Keratinocyte (primary cell): ENCODE results near the gene HSP90AB1. TPM values are rescaled to one million over a fixed set of nuclear protein-coding genes. Genes with fewer than 3 reads are reported as not detected.

ENCODE experiments used
- DNase-seq: peaks from one replicate; pipeline ENCODE4 v3.0.0-alpha.2; 2011; ENCODE audit warnings: low read depth, missing footprints, low spot score
- FAIRE-seq: peaks from 2 replicates; lab custom pipeline; 2011; peaks lifted over from hg19 to GRCh38; lab: Jason Lieb, UNC
- H2AFZ ChIP-seq: 2 replicates; pipeline ENCODE4 v1.6.0; 2012; ENCODE audit warnings: low read length, control low read depth, inconsistent platforms; ENCODE audit not compliant: control insufficient read depth
- H3K27ac ChIP-seq: 2 replicates; pipeline ENCODE4 v1.5.1; 2011; ENCODE audit warnings: low read length; ENCODE audit not compliant: control insufficient read depth, insufficient read depth
- H3K27me3 ChIP-seq: 3 replicates; pipeline ENCODE4 v1.6.0; 2011; ENCODE audit warnings: low read length; ENCODE audit not compliant: control insufficient read depth, insufficient read depth; ENCODE audit errors: extremely low read depth
- H3K36me3 ChIP-seq, 2 experiments: 2 replicates in 1 of 2; 3 replicates in 1 of 2; pipeline ENCODE4 v1.5.1; 2011; ENCODE audit warnings: low read length in 2 of 2, mild to moderate bottlenecking in 1 of 2; ENCODE audit not compliant: control insufficient read depth in 2 of 2, insufficient read depth in 2 of 2; ENCODE audit errors: extremely low read depth in 1 of 2
- H3K4me1 ChIP-seq: 3 replicates; pipeline ENCODE4 v1.5.1; 2011; ENCODE audit warnings: low read length; ENCODE audit not compliant: control insufficient read depth, insufficient read depth; ENCODE audit errors: extremely low read depth
- H3K4me2 ChIP-seq: 3 replicates; pipeline ENCODE4 v1.6.0; 2011; ENCODE audit warnings: low read depth, low read length; ENCODE audit not compliant: control insufficient read depth, insufficient read depth; ENCODE audit errors: extremely low read depth
- H3K4me3 ChIP-seq, 3 experiments: fragments of 200-600 bp in 1 of 3; sonication (generic) in 1 of 3; 2 replicates in 2 of 3; 3 replicates in 1 of 3; pipeline ENCODE4 v1.5.1; 2011 to 2016; ENCODE audit warnings: low read length in 3 of 3, mild to moderate bottlenecking in 3 of 3, control low read depth in 2 of 3, inconsistent platforms in 1 of 3, low read depth in 1 of 3, mixed read lengths in 1 of 3, mixed run types in 1 of 3, moderate library complexity in 1 of 3; ENCODE audit not compliant: control insufficient read depth in 2 of 3, insufficient read depth in 2 of 3; ENCODE audit errors: extremely low read depth in 1 of 3
- H3K79me2 ChIP-seq: 2 replicates; pipeline ENCODE4 v1.6.0; 2012; ENCODE audit warnings: low read length; ENCODE audit not compliant: control insufficient read depth, insufficient read depth
- H3K9ac ChIP-seq: 3 replicates; pipeline ENCODE4 v1.6.0; 2011; ENCODE audit warnings: low read length; ENCODE audit not compliant: control insufficient read depth, insufficient read depth; ENCODE audit errors: extremely low read depth
- H3K9me1 ChIP-seq: 3 replicates; pipeline ENCODE4 v1.6.0; 2011; ENCODE audit warnings: low read length; ENCODE audit not compliant: control insufficient read depth, insufficient read depth; ENCODE audit errors: extremely low read depth
- H3K9me3 ChIP-seq: 2 replicates; pipeline ENCODE4 v1.5.1; 2012; ENCODE audit warnings: low read depth, low read length; ENCODE audit not compliant: control insufficient read depth
- H4K20me1 ChIP-seq: 3 replicates; pipeline ENCODE4 v1.6.0; 2011; ENCODE audit warnings: low read length; ENCODE audit not compliant: control insufficient read depth, insufficient read depth; ENCODE audit errors: extremely low read depth
- EZH2 ChIP-seq: IDR thresholded peaks from one replicate; pipeline ENCODE4 v1.6.1; 2012; ENCODE audit warnings: inconsistent platforms, mild to moderate bottlenecking, low read length, moderate library complexity
- dilution Hi-C: fragments of 300-500 bp; cut with MboI; formaldehyde crosslinking; loops from one replicate; pipeline ENCODE4 v1.7.0; 2020; ENCODE audit warnings: low sequenced_read_pairs; ENCODE audit not compliant: extremely low pct_ligation_motif_present
- polyA plus RNA-seq, 5 experiments: library from polyadenylated mRNA; depleted of rRNA in 3 of 5; stranded (reverse) in 3 of 5; stranded (forward) in 1 of 5; unstranded in 1 of 5; fragments of >200 nt; gene quantifications; 1 replicate in 1 of 5; 2 replicates in 3 of 5; 3 replicates in 1 of 5; pipeline versions ENCODE4 v1.2.1 to v1.2.3, GENCODE V29; 2011 to 2012; ENCODE audit warnings: missing spikeins in 2 of 5, low read depth in 1 of 5, low replicate concordance in 1 of 5
- TF ChIP-seq, protein P1 (sequence below), 3 experiments: IDR thresholded peaks in 1 of 3; conservative IDR thresholded peaks in 1 of 3; optimal IDR thresholded peaks in 1 of 3; 2 replicates in 2 of 3; 3 replicates in 1 of 3; pipeline versions ENCODE3 to v1.5.1; 2011; ENCODE audit warnings: low read length in 3 of 3, mild to moderate bottlenecking in 3 of 3, moderate library complexity in 2 of 3, control low read depth in 1 of 3, inconsistent platforms in 1 of 3; ENCODE audit not compliant: insufficient read depth in 2 of 3; ENCODE audit errors: extremely low read depth in 1 of 3

Gene HSP90AB1
- polyA plus RNA-seq, 1 donor (not counting 4 experiments of a cell fraction or from before 2014, with no cell fraction given) = 1,089 TPM

- H3K4me2 ChIP-seq = peak within 1 kb of the TSS; percentile 89
- no peak for TF ChIP-seq EZH2
- TF ChIP-seq, protein P1, sequence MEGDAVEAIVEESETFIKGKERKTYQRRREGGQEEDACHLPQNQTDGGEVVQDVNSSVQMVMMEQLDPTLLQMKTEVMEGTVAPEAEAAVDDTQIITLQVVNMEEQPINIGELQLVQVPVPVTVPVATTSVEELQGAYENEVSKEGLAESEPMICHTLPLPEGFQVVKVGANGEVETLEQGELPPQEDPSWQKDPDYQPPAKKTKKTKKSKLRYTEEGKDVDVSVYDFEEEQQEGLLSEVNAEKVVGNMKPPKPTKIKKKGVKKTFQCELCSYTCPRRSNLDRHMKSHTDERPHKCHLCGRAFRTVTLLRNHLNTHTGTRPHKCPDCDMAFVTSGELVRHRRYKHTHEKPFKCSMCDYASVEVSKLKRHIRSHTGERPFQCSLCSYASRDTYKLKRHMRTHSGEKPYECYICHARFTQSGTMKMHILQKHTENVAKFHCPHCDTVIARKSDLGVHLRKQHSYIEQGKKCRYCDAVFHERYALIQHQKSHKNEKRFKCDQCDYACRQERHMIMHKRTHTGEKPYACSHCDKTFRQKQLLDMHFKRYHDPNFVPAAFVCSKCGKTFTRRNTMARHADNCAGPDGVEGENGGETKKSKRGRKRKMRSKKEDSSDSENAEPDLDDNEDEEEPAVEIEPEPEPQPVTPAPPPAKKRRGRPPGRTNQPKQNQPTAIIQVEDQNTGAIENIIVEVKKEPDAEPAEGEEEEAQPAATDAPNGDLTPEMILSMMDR (optimal IDR thresholded peaks at IDR 0.05 in 1 of 3, IDR thresholded peaks at IDR 0.05 in 1 of 3, conservative IDR thresholded peaks at IDR 0.05 in 1 of 3; ENCODE audit: extremely low read depth in 1 of 3, insufficient read depth in 2 of 3, low read length in 3 of 3) = peak in 2 of 3 experiments; percentile 41 to 62
- DNase-seq (no peak), FAIRE-seq (no peak)
- peaks cover 3% of the 10 kb centered on the region for H4K20me1 ChIP-seq
- peaks cover 26% of the 10 kb centered on the region for H3K79me2 ChIP-seq
- peaks cover 16% of the 10 kb centered on the region for H3K27me3 ChIP-seq
- H3K4me3 ChIP-seq = peak within 1 kb of the TSS; percentile 63 to 80 (median 69)
- H3K27ac ChIP-seq = peak within 1 kb of the TSS; percentile 73
- peaks cover 33% of the 10 kb centered on the region for H3K4me1 ChIP-seq
- H3K9me3 ChIP-seq = no peaks in the 10 kb centered on the region
- no peaks in the 10 kb centered on the region for H3K9me1 ChIP-seq
- H3K9ac ChIP-seq = peak within 1 kb of the TSS; percentile 86
- H3K36me3 ChIP-seq = peaks cover 8 to 10% of the 10 kb centered on the region in 2 experiments
- dilution Hi-C loops = no loop called here
- H2AFZ ChIP-seq = peak within 1 kb of the TSS; percentile 66
Observed at GRCh38 chr6:44265007-44265721, 18.3 kb downstream of the HSP90AB1 start, which contains the start of gene NFKBIE. Gene NFKBIE, minus strand, starts transcription at chr6:44265551. Its CDS starts 205 bp downstream, at chr6:44265346.

DNA sequence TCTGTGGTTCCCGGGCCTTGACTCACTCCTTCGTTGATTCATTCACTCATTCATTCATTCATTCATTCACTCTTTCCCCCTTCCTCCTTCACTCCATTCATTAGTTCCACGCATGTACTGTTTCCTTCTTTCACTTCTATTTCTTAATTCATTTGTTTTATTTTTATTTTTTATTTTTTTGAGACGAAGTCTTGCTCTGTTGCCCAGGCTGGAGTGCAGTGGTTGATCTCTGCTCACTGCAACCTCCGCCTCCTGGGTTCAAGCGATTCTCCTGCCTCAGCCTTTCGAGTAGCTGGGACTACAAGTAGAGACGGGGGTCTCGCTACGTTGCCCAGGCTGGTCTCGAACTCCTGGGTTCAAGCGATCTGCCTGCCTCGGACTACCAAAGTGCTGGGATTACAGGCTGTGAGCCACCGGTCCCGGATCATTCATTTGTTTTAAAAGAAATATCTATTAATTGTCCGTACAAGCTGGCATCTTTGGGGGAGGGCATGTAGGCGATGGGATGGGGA is 18.9 kb downstream of the HSP90AB1 start:
- H3K9me3 ChIP-seq = no peaks in the 10 kb centered on the region
- H3K9me1 ChIP-seq = no peaks in the 10 kb centered on the region
- peaks cover 3% of the 10 kb centered on the region for H4K20me1 ChIP-seq
- peaks cover 26% of the 10 kb centered on the region for H3K79me2 ChIP-seq
- H3K9ac ChIP-seq = no peak overlapping the region
- peaks cover 5 to 6% of the 10 kb centered on the region in 2 experiments for H3K36me3 ChIP-seq
- dilution Hi-C loops = no loop called here
- peak overlapping the region in 1 of 3 experiments; percentile 63 for H3K4me3 ChIP-seq
- DNase-seq = no peak
- H3K4me1 ChIP-seq = peaks cover 33% of the 10 kb centered on the region
- FAIRE-seq = no peak
- no peak overlapping the region for H3K27ac ChIP-seq
- H2AFZ ChIP-seq = no peak overlapping the region
- H3K27me3 ChIP-seq = peaks cover 16% of the 10 kb centered on the region
- H3K4me2 ChIP-seq = no peak overlapping the region
- TF ChIP-seq, protein P1 (optimal IDR thresholded peaks at IDR 0.05 in 1 of 3, IDR thresholded peaks at IDR 0.05 in 1 of 3, conservative IDR thresholded peaks at IDR 0.05 in 1 of 3; ENCODE audit: extremely low read depth in 1 of 3, insufficient read depth in 2 of 3, low read length in 3 of 3) = no peak
- no peak for TF ChIP-seq EZH2
